HL-60 (cell line): Measurements from ENCODE around the gene ANKRD12.

ENCODE experiments used
- TF ChIP-seq, protein P1 (sequence below): IDR thresholded peaks from one replicate; pipeline ENCODE4 v1.5.1; 2011; ENCODE audit warnings: low read length, control low read depth, inconsistent platforms; ENCODE audit not compliant: insufficient read depth
- TF ChIP-seq, protein P2 (sequence below): IDR thresholded peaks from 2 replicates; pipeline ENCODE4 v1.6.1; 2012; ENCODE audit warnings: low read depth; ENCODE audit not compliant: insufficient replicate concordance

DNA sequence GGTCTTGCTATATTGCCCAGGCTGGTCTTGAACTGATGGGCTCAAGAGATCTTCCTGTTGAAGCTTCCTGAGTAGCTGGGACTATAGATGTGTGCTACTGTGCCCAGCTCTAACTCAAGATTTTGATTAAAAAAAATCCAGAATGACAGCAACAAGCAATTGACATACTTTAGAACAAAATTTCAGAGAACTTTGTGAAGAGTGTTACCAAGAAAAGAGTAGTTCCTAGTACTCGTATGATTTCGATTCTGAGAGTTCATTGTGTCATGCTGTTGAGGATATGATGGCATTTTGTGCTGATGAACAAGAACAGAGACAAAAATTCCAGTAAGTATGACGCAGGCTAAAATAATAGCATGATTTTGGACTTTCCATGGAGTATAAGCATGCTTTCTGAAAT is 107.8 kb downstream of the ANKRD12 start:
- TF ChIP-seq, protein P1, sequence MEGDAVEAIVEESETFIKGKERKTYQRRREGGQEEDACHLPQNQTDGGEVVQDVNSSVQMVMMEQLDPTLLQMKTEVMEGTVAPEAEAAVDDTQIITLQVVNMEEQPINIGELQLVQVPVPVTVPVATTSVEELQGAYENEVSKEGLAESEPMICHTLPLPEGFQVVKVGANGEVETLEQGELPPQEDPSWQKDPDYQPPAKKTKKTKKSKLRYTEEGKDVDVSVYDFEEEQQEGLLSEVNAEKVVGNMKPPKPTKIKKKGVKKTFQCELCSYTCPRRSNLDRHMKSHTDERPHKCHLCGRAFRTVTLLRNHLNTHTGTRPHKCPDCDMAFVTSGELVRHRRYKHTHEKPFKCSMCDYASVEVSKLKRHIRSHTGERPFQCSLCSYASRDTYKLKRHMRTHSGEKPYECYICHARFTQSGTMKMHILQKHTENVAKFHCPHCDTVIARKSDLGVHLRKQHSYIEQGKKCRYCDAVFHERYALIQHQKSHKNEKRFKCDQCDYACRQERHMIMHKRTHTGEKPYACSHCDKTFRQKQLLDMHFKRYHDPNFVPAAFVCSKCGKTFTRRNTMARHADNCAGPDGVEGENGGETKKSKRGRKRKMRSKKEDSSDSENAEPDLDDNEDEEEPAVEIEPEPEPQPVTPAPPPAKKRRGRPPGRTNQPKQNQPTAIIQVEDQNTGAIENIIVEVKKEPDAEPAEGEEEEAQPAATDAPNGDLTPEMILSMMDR, result no peak
- TF ChIP-seq, protein P2, sequence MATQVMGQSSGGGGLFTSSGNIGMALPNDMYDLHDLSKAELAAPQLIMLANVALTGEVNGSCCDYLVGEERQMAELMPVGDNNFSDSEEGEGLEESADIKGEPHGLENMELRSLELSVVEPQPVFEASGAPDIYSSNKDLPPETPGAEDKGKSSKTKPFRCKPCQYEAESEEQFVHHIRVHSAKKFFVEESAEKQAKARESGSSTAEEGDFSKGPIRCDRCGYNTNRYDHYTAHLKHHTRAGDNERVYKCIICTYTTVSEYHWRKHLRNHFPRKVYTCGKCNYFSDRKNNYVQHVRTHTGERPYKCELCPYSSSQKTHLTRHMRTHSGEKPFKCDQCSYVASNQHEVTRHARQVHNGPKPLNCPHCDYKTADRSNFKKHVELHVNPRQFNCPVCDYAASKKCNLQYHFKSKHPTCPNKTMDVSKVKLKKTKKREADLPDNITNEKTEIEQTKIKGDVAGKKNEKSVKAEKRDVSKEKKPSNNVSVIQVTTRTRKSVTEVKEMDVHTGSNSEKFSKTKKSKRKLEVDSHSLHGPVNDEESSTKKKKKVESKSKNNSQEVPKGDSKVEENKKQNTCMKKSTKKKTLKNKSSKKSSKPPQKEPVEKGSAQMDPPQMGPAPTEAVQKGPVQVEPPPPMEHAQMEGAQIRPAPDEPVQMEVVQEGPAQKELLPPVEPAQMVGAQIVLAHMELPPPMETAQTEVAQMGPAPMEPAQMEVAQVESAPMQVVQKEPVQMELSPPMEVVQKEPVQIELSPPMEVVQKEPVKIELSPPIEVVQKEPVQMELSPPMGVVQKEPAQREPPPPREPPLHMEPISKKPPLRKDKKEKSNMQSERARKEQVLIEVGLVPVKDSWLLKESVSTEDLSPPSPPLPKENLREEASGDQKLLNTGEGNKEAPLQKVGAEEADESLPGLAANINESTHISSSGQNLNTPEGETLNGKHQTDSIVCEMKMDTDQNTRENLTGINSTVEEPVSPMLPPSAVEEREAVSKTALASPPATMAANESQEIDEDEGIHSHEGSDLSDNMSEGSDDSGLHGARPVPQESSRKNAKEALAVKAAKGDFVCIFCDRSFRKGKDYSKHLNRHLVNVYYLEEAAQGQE, result no peak
